ENCODE measurements around the gene OLA1. TPM values are rescaled to one million over a fixed set of nuclear protein-coding genes. Genes with fewer than 3 reads are reported as not detected.
A peak's percentile ranks its signal among the peaks of the same experiment; 100 is the strongest.
"Not testable (repeated sequence)": the region's sequence is repeated elsewhere in the genome, so short reads cannot be mapped to it uniquely, and the experiment has no call there.

The OLA1 gene
- 10 to 100 TPM; 40.2 to 77.1 TPM for polyA plus RNA-seq

GRCh38 chr2:174248187-174248997, at the start of gene OLA1:
OLA1 (minus strand) TSS chr2:174248532; CDS start chr2:174246815, 1,717 bp downstream.
- Histone ChIP-seq H3K27me3 (ENCODE audit: control insufficient read depth in 1 of 2, insufficient read depth in 2 of 2, low read length in 2 of 2) (no peaks in the 10 kb centered on the region), H3K36me3 (ENCODE audit: control insufficient read depth in 2 of 2, insufficient read depth in 2 of 2, low read length in 1 of 2) (no peaks in the 10 kb centered on the region), H3K4me3 (ENCODE audit: low read depth in 1 of 2, low read length in 2 of 2) (peak within 1 kb of the TSS; percentile 83 to 97), H3K4me1 (ENCODE audit: control insufficient read depth in 2 of 2, insufficient read depth in 2 of 2, low read length in 1 of 2) (peaks cover 0 to 3% of the 10 kb centered on the region in 2 donors), H3K9me3 (ENCODE audit: control insufficient read depth in 2 of 2, insufficient read depth in 1 of 2, low read depth in 1 of 2, low read length in 1 of 2) (no peaks in the 10 kb centered on the region), H3K27ac (ENCODE audit: low read depth in 2 of 2, low read length in 1 of 2) (peak within 1 kb of the TSS; percentile 86 to 89)
- 0% methylated on average over 69 to 85 of the region's 85 CpGs for WGBS, 2 donors

GRCh38 chr2:174292908-174293307, 44.6 kb upstream of the OLA1 start:
- 91 to 98% methylated on average over 1 of the region's 1 CpG for WGBS, 2 donors
- H3K36me3 ChIP-seq (ENCODE audit: control insufficient read depth in 2 of 2, insufficient read depth in 2 of 2, low read length in 1 of 2) = no peaks in the 10 kb centered on the region

GRCh38 chr2:174286172-174286571, 37.8 kb upstream of the OLA1 start:
- H3K4me3 ChIP-seq (ENCODE audit: low read depth in 1 of 2, low read length in 2 of 2) = no peak overlapping the region
- no peaks in the 10 kb centered on the region for H3K27me3 ChIP-seq (ENCODE audit: control insufficient read depth in 1 of 2, insufficient read depth in 2 of 2, low read length in 2 of 2)
- WGBS, 2 donors = 94 to 96% methylated on average over 2 of the region's 2 CpGs
- no peaks in the 10 kb centered on the region for H3K4me1 ChIP-seq (ENCODE audit: control insufficient read depth in 2 of 2, insufficient read depth in 2 of 2, low read length in 1 of 2)
- no peaks in the 10 kb centered on the region for H3K9me3 ChIP-seq (ENCODE audit: control insufficient read depth in 2 of 2, insufficient read depth in 1 of 2, low read depth in 1 of 2, low read length in 1 of 2)
- no peaks in the 10 kb centered on the region for H3K36me3 ChIP-seq (ENCODE audit: control insufficient read depth in 2 of 2, insufficient read depth in 2 of 2, low read length in 1 of 2)
- H3K27ac ChIP-seq (ENCODE audit: low read depth in 2 of 2, low read length in 1 of 2) = no peak overlapping the region

More at GRCh38 chr2:174292908-174293307, 44.6 kb upstream of the OLA1 start:
- Histone ChIP-seq H3K4me1 (ENCODE audit: control insufficient read depth in 2 of 2, insufficient read depth in 2 of 2, low read length in 1 of 2) (no peaks in the 10 kb centered on the region), H3K27ac (ENCODE audit: low read depth in 2 of 2, low read length in 1 of 2) (no peak overlapping the region), H3K9me3 (ENCODE audit: control insufficient read depth in 2 of 2, insufficient read depth in 1 of 2, low read depth in 1 of 2, low read length in 1 of 2) (peaks cover 0 to 2% of the 10 kb centered on the region in 2 donors), H3K27me3 (ENCODE audit: control insufficient read depth in 1 of 2, insufficient read depth in 2 of 2, low read length in 2 of 2) (peaks cover 0 to 4% of the 10 kb centered on the region in 2 donors), H3K4me3 (ENCODE audit: low read depth in 1 of 2, low read length in 2 of 2) (no peak overlapping the region)

- Histone ChIP-seq H3K4me1 (ENCODE audit: control insufficient read depth in 2 of 2, insufficient read depth in 2 of 2, low read length in 1 of 2) (no peaks in the 10 kb centered on the region), H3K36me3 (ENCODE audit: control insufficient read depth in 2 of 2, insufficient read depth in 2 of 2, low read length in 1 of 2) (no peaks in the 10 kb centered on the region), H3K4me3 (ENCODE audit: low read depth in 1 of 2, low read length in 2 of 2) (no peak overlapping the region), H3K27me3 (ENCODE audit: control insufficient read depth in 1 of 2, insufficient read depth in 2 of 2, low read length in 2 of 2) (no peaks in the 10 kb centered on the region), H3K9me3 (ENCODE audit: control insufficient read depth in 2 of 2, insufficient read depth in 1 of 2, low read depth in 1 of 2, low read length in 1 of 2) (no peaks in the 10 kb centered on the region), H3K27ac (ENCODE audit: low read depth in 2 of 2, low read length in 1 of 2) (no peak overlapping the region)
- WGBS, 2 donors = 69 to 74% methylated on average over 2 of the region's 2 CpGs
Measured at GRCh38 chr2:174282441-174282840, 34.1 kb upstream of the OLA1 start.

GRCh38 chr2:174281736-174282135, 33.4 kb upstream of the OLA1 start:
- Histone ChIP-seq H3K4me1 (ENCODE audit: control insufficient read depth in 2 of 2, insufficient read depth in 2 of 2, low read length in 1 of 2) (no peaks in the 10 kb centered on the region), H3K9me3 (ENCODE audit: control insufficient read depth in 2 of 2, insufficient read depth in 1 of 2, low read depth in 1 of 2, low read length in 1 of 2) (no peaks in the 10 kb centered on the region), H3K4me3 (ENCODE audit: low read depth in 1 of 2, low read length in 2 of 2) (no peak overlapping the region), H3K27me3 (ENCODE audit: control insufficient read depth in 1 of 2, insufficient read depth in 2 of 2, low read length in 2 of 2) (no peaks in the 10 kb centered on the region), H3K36me3 (ENCODE audit: control insufficient read depth in 2 of 2, insufficient read depth in 2 of 2, low read length in 1 of 2) (no peaks in the 10 kb centered on the region), H3K27ac (ENCODE audit: low read depth in 2 of 2, low read length in 1 of 2) (no peak overlapping the region)
- WGBS, 2 donors = 63 to 75% methylated on average over 1 of the region's 1 CpG

GRCh38 chr2:174280596-174280995, 32.3 kb upstream of the OLA1 start:
- no peaks in the 10 kb centered on the region for H3K9me3 ChIP-seq (ENCODE audit: control insufficient read depth in 2 of 2, insufficient read depth in 1 of 2, low read depth in 1 of 2, low read length in 1 of 2)
- no peak overlapping the region for H3K27ac ChIP-seq (ENCODE audit: low read depth in 2 of 2, low read length in 1 of 2)
- no peaks in the 10 kb centered on the region for H3K36me3 ChIP-seq (ENCODE audit: control insufficient read depth in 2 of 2, insufficient read depth in 2 of 2, low read length in 1 of 2)
- no peaks in the 10 kb centered on the region for H3K27me3 ChIP-seq (ENCODE audit: control insufficient read depth in 1 of 2, insufficient read depth in 2 of 2, low read length in 2 of 2)
- H3K4me3 ChIP-seq (ENCODE audit: low read depth in 1 of 2, low read length in 2 of 2) = no peak overlapping the region
- no peaks in the 10 kb centered on the region for H3K4me1 ChIP-seq (ENCODE audit: control insufficient read depth in 2 of 2, insufficient read depth in 2 of 2, low read length in 1 of 2)
- WGBS, 2 donors = 74 to 76% methylated on average over 3 of the region's 3 CpGs

GRCh38 chr2:174270263-174270662, 21.9 kb upstream of the OLA1 start:
- H3K9me3 ChIP-seq (ENCODE audit: control insufficient read depth in 2 of 2, insufficient read depth in 1 of 2, low read depth in 1 of 2, low read length in 1 of 2); H3K4me3 ChIP-seq (ENCODE audit: low read depth in 1 of 2, low read length in 2 of 2); H3K27me3 ChIP-seq (ENCODE audit: control insufficient read depth in 1 of 2, insufficient read depth in 2 of 2, low read length in 2 of 2); H3K4me1 ChIP-seq (ENCODE audit: control insufficient read depth in 2 of 2, insufficient read depth in 2 of 2, low read length in 1 of 2); H3K27ac ChIP-seq (ENCODE audit: low read depth in 2 of 2, low read length in 1 of 2); H3K36me3 ChIP-seq (ENCODE audit: control insufficient read depth in 2 of 2, insufficient read depth in 2 of 2, low read length in 1 of 2): not testable (repeated sequence)
- WGBS, 2 donors = 55 to 100% methylated on average over 2 to 3 of the region's 6 CpGs

- Histone ChIP-seq H3K4me1 (ENCODE audit: control insufficient read depth in 2 of 2, insufficient read depth in 2 of 2, low read length in 1 of 2) (no peaks in the 10 kb centered on the region), H3K9me3 (ENCODE audit: control insufficient read depth in 2 of 2, insufficient read depth in 1 of 2, low read depth in 1 of 2, low read length in 1 of 2) (no peaks in the 10 kb centered on the region), H3K27me3 (ENCODE audit: control insufficient read depth in 1 of 2, insufficient read depth in 2 of 2, low read length in 2 of 2) (no peaks in the 10 kb centered on the region), H3K4me3 (ENCODE audit: low read depth in 1 of 2, low read length in 2 of 2) (no peak overlapping the region), H3K27ac (ENCODE audit: low read depth in 2 of 2, low read length in 1 of 2) (no peak overlapping the region), H3K36me3 (ENCODE audit: control insufficient read depth in 2 of 2, insufficient read depth in 2 of 2, low read length in 1 of 2) (no peaks in the 10 kb centered on the region)
- 72 to 77% methylated on average over 5 of the region's 5 CpGs for WGBS, 2 donors
Measured at GRCh38 chr2:174266288-174266687, 18.0 kb upstream of the OLA1 start.

- H3K4me1 ChIP-seq (ENCODE audit: control insufficient read depth in 2 of 2, insufficient read depth in 2 of 2, low read length in 1 of 2) = no peaks in the 10 kb centered on the region
- H3K27ac ChIP-seq (ENCODE audit: low read depth in 2 of 2, low read length in 1 of 2) = no peak overlapping the region
- no peaks in the 10 kb centered on the region for H3K27me3 ChIP-seq (ENCODE audit: control insufficient read depth in 1 of 2, insufficient read depth in 2 of 2, low read length in 2 of 2)
- no peaks in the 10 kb centered on the region for H3K9me3 ChIP-seq (ENCODE audit: control insufficient read depth in 2 of 2, insufficient read depth in 1 of 2, low read depth in 1 of 2, low read length in 1 of 2)
- no peak overlapping the region for H3K4me3 ChIP-seq (ENCODE audit: low read depth in 1 of 2, low read length in 2 of 2)
- 40 to 56% methylated on average over 3 of the region's 3 CpGs for WGBS, 2 donors
- no peaks in the 10 kb centered on the region for H3K36me3 ChIP-seq (ENCODE audit: control insufficient read depth in 2 of 2, insufficient read depth in 2 of 2, low read length in 1 of 2)
Measured at GRCh38 chr2:174263997-174264396, 15.7 kb upstream of the OLA1 start.

GRCh38 chr2:174259981-174260380, 11.6 kb upstream of the OLA1 start:
- WGBS, 2 donors = 13 to 16% methylated on average over 1 of the region's 1 CpG
- Histone ChIP-seq H3K27me3 (ENCODE audit: control insufficient read depth in 1 of 2, insufficient read depth in 2 of 2, low read length in 2 of 2) (no peaks in the 10 kb centered on the region), H3K36me3 (ENCODE audit: control insufficient read depth in 2 of 2, insufficient read depth in 2 of 2, low read length in 1 of 2) (no peaks in the 10 kb centered on the region), H3K4me3 (ENCODE audit: low read depth in 1 of 2, low read length in 2 of 2) (no peak overlapping the region), H3K27ac (ENCODE audit: low read depth in 2 of 2, low read length in 1 of 2) (no peak overlapping the region), H3K4me1 (ENCODE audit: control insufficient read depth in 2 of 2, insufficient read depth in 2 of 2, low read length in 1 of 2) (no peaks in the 10 kb centered on the region), H3K9me3 (ENCODE audit: control insufficient read depth in 2 of 2, insufficient read depth in 1 of 2, low read depth in 1 of 2, low read length in 1 of 2) (no peaks in the 10 kb centered on the region)
